Dermis blood vessel endothelial cell (primary cell): ENCODE results near the gene ORMDL2. TPM values are rescaled to one million over a fixed set of nuclear protein-coding genes. Genes with fewer than 3 reads are reported as not detected.
"Not testable (repeated sequence)": the region's sequence is repeated elsewhere in the genome, so short reads cannot be mapped to it uniquely, and the experiment has no call there.

Experiments
- DNase-seq: peaks from one replicate; pipeline ENCODE4 v3.0.0; 2010
- total RNA-seq: library from RNA; depleted of rRNA; stranded (reverse); fragments of >200 nt; gene quantifications from 2 replicates; pipeline ENCODE4 v1.2.3, GENCODE V29; 2014

Gene ORMDL2
- total RNA-seq, 1 donor from 2014 or later, result 38.6 TPM

DNA sequence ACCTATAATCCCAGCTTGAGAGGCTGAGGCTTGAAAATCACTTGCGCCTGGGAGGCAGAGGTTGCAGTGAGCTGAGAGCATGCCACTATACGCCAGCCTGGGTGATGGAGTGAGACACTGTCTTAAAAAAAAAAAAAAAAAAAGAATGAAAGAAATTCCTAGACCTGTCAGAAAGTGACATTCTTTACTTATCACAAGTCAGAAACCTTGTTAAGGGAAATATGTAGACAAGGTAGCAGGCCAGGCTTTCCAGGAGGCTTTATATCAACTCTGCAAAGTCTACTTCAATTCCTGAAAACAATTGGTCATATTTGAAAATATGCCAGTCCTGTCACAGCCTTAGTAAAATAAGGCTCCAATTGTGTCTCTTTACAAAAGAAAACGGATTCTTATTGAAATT is 44.0 kb downstream of the ORMDL2 start:
- no peak for DNase-seq

DNA sequence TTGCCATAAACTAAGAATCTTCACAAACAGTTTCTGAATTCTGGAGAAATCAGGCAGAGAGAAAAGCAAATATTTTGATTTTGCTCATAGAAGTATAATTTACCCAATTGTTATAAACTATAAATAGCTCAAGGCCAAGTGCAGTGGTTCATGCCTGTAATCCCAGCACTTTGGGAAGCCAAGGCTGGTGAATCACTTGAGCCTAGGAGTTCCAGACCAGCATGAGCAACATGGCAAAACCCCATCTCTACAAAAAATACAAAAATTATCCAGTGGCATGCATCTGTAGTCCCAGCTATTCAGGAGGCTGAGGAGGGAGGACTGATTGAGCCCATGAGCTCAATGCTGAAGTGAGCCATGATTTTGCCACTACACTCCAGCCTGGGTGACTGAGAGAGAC is 44.4 kb downstream of the ORMDL2 start:
- no peak for DNase-seq

DNA sequence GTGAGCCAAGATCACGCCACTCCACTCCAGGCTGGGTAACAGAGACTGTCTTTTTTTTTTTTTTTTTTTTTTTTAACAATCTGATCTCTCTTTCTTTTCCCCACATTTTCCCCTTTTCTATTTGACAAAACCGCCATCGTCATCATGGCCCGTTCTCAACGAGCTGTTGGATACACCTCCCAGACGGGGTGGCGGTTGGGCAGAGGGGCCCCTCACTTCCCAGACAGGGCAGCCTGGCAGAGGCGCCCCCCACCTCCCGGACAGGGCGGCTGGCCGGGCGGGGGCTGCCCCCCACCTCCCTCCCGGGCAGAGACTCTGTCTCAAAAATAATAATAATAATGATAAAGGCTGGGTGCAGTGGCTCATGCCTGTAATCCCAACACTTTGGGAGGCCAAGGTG is 45.1 kb downstream of the ORMDL2 start:
- DNase-seq, result not testable (repeated sequence)

DNA sequence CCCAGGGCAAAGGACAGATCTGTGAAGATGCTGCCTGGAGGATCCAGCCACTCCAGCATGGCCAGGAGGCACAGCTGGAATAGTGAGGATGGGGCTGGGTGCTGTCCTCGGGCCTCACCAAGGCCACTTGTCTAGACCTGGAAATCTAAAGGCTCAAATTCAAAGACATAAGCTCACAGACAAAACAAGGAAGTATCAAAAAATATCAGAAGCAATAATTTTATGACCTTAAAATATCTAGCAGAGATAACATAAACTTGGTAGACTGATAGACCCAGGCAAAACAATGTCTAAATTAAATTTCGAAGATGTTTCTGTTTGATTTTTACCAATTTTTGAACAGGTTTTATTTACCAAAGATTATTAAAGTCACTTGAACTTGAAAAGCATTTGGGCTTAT is 47.5 kb downstream of the ORMDL2 start:
- no peak for DNase-seq

DNA sequence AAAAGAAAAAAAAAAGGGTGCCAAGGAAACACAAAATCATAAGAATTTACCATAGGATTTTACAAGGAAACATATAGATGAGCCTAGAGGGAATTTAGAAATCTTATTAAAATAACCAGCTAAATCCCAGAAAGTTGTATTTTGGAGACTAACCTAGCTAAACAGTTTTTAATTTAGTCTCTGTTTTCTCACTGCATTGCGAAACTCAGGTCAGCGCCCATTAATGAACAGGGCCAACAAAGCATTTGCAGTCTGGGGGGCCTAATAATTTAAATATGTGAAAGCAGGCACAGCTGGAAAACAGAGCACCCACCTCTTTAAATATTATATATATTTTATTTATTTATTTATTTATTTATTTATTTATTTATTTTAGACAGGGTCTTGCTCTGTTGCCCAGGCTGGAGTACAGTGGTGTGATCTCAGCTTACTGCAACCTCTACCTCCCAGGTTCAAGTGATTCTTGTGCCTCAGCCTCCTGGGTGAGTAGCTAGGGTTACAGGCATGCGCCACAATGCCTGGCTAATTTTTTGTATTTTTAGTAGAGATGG is 48.7 kb downstream of the ORMDL2 start:
- DNase-seq, result not testable (repeated sequence)

Other genes with a start within 250 kb of the ORMDL2 start
- not detected in 2 replicates for gene OR2AP1, start 245.6 kb upstream of the ORMDL2 start, total RNA-seq
- not detected in 2 replicates for gene OR10P1, start 181.1 kb upstream of the ORMDL2 start, total RNA-seq
- gene ITGA7, start 110.1 kb upstream of the ORMDL2 start, total RNA-seq, result 0.42 and 0.68 TPM in 2 replicates
- gene BLOC1S1, start 102.0 kb upstream of the ORMDL2 start, total RNA-seq, result 55.8 and 61.2 TPM in 2 replicates
- 0.74 and 2.2 TPM in 2 replicates for gene RDH5, start 97.6 kb upstream of the ORMDL2 start, total RNA-seq
- gene CD63, start 89.0 kb upstream of the ORMDL2 start, total RNA-seq, result 752 and 1,427 TPM in 2 replicates
- gene GDF11, start 74.9 kb upstream of the ORMDL2 start, total RNA-seq, result 1.4 and 5.9 TPM in 2 replicates
- 93.8 and 113 TPM in 2 replicates for gene SARNP, start 317 bp upstream of the ORMDL2 start, total RNA-seq
- gene DNAJC14, start 11.5 kb downstream of the ORMDL2 start, total RNA-seq, result 63.2 and 65.9 TPM in 2 replicates
- 0.68 and 1.1 TPM in 2 replicates for gene MMP19, start 24.9 kb downstream of the ORMDL2 start, total RNA-seq
- 33.1 and 34.9 TPM in 2 replicates for gene PYM1, start 109.9 kb downstream of the ORMDL2 start, total RNA-seq
- 23.7 and 41.5 TPM in 2 replicates for gene DGKA, start 113.1 kb downstream of the ORMDL2 start, total RNA-seq
- 0.37 and 1.5 TPM in 2 replicates for gene PMEL, start 148.0 kb downstream of the ORMDL2 start, total RNA-seq
- 20.8 and 35.0 TPM in 2 replicates for gene CDK2, start 148.8 kb downstream of the ORMDL2 start, total RNA-seq
- 44.8 and 67.1 TPM in 2 replicates for gene RAB5B, start 156.0 kb downstream of the ORMDL2 start, total RNA-seq
- 12.4 and 18.9 TPM in 2 replicates for gene SUOX, start 179.2 kb downstream of the ORMDL2 start, total RNA-seq
- gene IKZF4, start 203.0 kb downstream of the ORMDL2 start, total RNA-seq, result 0.70 and 1.4 TPM in 2 replicates
- gene RPS26, start 223.9 kb downstream of the ORMDL2 start, total RNA-seq, result 199 and 372 TPM in 2 replicates